Measurements from ENCODE around the gene CCDC71.

Gene CCDC71

GRCh38 chr3:49166752-49167556 lies 823 bp upstream of the CCDC71 start:
- DNase-seq (ENCODE audit: low spot score), result no peak

GRCh38 chr3:49164983-49165720 lies 979 bp downstream of the CCDC71 start:
- no peak for DNase-seq (ENCODE audit: low spot score)

GRCh38 chr3:49163609-49164008 lies 2.5 kb downstream of the CCDC71 start:
- no peak for DNase-seq (ENCODE audit: low spot score)

- no peak for DNase-seq (ENCODE audit: low spot score)
Measured at GRCh38 chr3:49162751-49163419, 3.2 kb downstream of the CCDC71 start.

- DNase-seq (ENCODE audit: low spot score), result no peak
Measured at GRCh38 chr3:49161808-49162530, 4.2 kb downstream of the CCDC71 start.

- no peak for DNase-seq (ENCODE audit: low spot score)
Measured at GRCh38 chr3:49161197-49161596, 4.9 kb downstream of the CCDC71 start.

GRCh38 chr3:49158792-49159191 lies 7.3 kb downstream of the CCDC71 start:
- DNase-seq (ENCODE audit: low spot score), result no peak

- DNase-seq (ENCODE audit: low spot score), result peak; percentile 67
Measured at GRCh38 chr3:49158103-49158709, 7.9 kb downstream of the CCDC71 start.

GRCh38 chr3:49157289-49157688 lies 8.8 kb downstream of the CCDC71 start:
- DNase-seq (ENCODE audit: low spot score), result no peak

GRCh38 chr3:49153349-49153912 lies 12.7 kb downstream of the CCDC71 start:
- DNase-seq (ENCODE audit: low spot score), result no peak

GRCh38 chr3:49151610-49152009 lies 14.5 kb downstream of the CCDC71 start:
- no peak for DNase-seq (ENCODE audit: low spot score)

- DNase-seq (ENCODE audit: low spot score), result no peak
Measured at GRCh38 chr3:49148159-49148558, 18.0 kb downstream of the CCDC71 start.

- no peak for DNase-seq (ENCODE audit: low spot score)
Measured at GRCh38 chr3:49140080-49140479, 26.1 kb downstream of the CCDC71 start.

GRCh38 chr3:49135499-49135898 lies 30.6 kb downstream of the CCDC71 start:
- DNase-seq (ENCODE audit: low spot score), result no peak

- no peak for DNase-seq (ENCODE audit: low spot score)
Measured at GRCh38 chr3:49134471-49135265, 31.5 kb downstream of the CCDC71 start.

- DNase-seq (ENCODE audit: low spot score), result no peak
Measured at GRCh38 chr3:49133226-49133951, 32.7 kb downstream of the CCDC71 start.

GRCh38 chr3:49132437-49133225 lies 33.5 kb downstream of the CCDC71 start, which contains the start of gene LAMB2:
Gene LAMB2 (minus strand): TSS chr3:49133050. CDS start chr3:49132867, 183 bp downstream.
- DNase-seq (ENCODE audit: low spot score), result no peak

GRCh38 chr3:49132073-49132436 lies 34.1 kb downstream of the CCDC71 start:
- DNase-seq (ENCODE audit: low spot score), result no peak

- no peak for DNase-seq (ENCODE audit: low spot score)
Measured at GRCh38 chr3:49131576-49131975, 34.6 kb downstream of the CCDC71 start.
